WTC11 (cell line): ENCODE measurements around the gene PKMYT1. TPM values are rescaled to one million over a fixed set of nuclear protein-coding genes. Genes with fewer than 3 reads are reported as not detected.

ENCODE experiments used
- ATAC-seq: fragments of 200-7000 bp; cut with Tn5 transposase; 2 replicates; pipeline ENCODE4 v1.10.0; 2021; ENCODE audit warnings: mild to moderate bottlenecking, moderate library complexity
- CTCF ChIA-PET: fragments of 300-600 bp; sonication (Branson Sonifier 250); formaldehyde crosslinking; loops from one replicate; lab custom pipeline; 2021; ENCODE audit warnings: antibody characterized with exemption; lab: Charles Lee
- POLR2A ChIA-PET: fragments of 350-600 bp; sonication (Branson Sonifier 250); formaldehyde crosslinking; loops from one replicate; lab custom pipeline; 2021; ENCODE audit warnings: antibody characterized with exemption; lab: Charles Lee
- DNase-seq: peaks from one replicate; pipeline ENCODE4 v3.0.0; 2021; ENCODE audit warnings: low spot score
- H3K27ac Mint-ChIP-seq: 2 replicates; pipeline ENCODE4 v1.8.0; 2021; ENCODE audit warnings: mixed read lengths
- H3K27me3 Mint-ChIP-seq: 2 replicates; pipeline ENCODE4 v1.8.0; 2021; ENCODE audit warnings: low read depth, mild to moderate bottlenecking, moderate library complexity, mixed read lengths
- H3K36me3 Mint-ChIP-seq: 2 replicates; pipeline ENCODE4 v1.8.0; 2021; ENCODE audit warnings: mixed read lengths
- H3K4me1 Mint-ChIP-seq: 2 replicates; pipeline ENCODE4 v1.8.0; 2022; ENCODE audit warnings: mixed read lengths
- H3K4me3 Mint-ChIP-seq: 2 replicates; pipeline ENCODE4 v1.8.0; 2021; ENCODE audit warnings: mild to moderate bottlenecking, moderate library complexity, mixed read lengths
- H3K9me3 Mint-ChIP-seq: 2 replicates; pipeline ENCODE4 v1.8.0; 2021; ENCODE audit warnings: mixed read lengths
- CREB1 ChIP-seq: sonication (generic); formaldehyde crosslinking; IDR thresholded peaks from 2 replicates; pipeline ENCODE4 v1.8.0; 2023; ENCODE audit warnings: mild to moderate bottlenecking, missing genetic modification reagents
- CREM ChIP-seq: sonication (generic); formaldehyde crosslinking; IDR thresholded peaks from 2 replicates; pipeline ENCODE4 v1.8.1; 2022; ENCODE audit warnings: mild to moderate bottlenecking, missing genetic modification reagents, moderate library complexity
- E2F5 ChIP-seq: sonication (generic); formaldehyde crosslinking; IDR thresholded peaks from 2 replicates; pipeline ENCODE4 v1.8.1; 2022; ENCODE audit warnings: mild to moderate bottlenecking, moderate library complexity, missing genetic modification reagents
- ETV6 ChIP-seq: sonication (generic); formaldehyde crosslinking; IDR thresholded peaks from 2 replicates; pipeline ENCODE4 v1.8.1; 2022; ENCODE audit warnings: mild to moderate bottlenecking, missing genetic modification reagents
- FOXJ3 ChIP-seq: sonication (generic); formaldehyde crosslinking; IDR thresholded peaks from 2 replicates; pipeline ENCODE4 v1.9.0; 2021; ENCODE audit warnings: missing genetic modification reagents, mild to moderate bottlenecking, borderline replicate concordance
- FOXK1 ChIP-seq: sonication (generic); formaldehyde crosslinking; IDR thresholded peaks from 2 replicates; pipeline ENCODE4 v1.8.0; 2022; ENCODE audit warnings: mild to moderate bottlenecking, moderate library complexity, missing genetic modification reagents
- FOXP1 ChIP-seq: sonication (generic); formaldehyde crosslinking; IDR thresholded peaks from 2 replicates; pipeline ENCODE4 v1.8.0; 2022; ENCODE audit warnings: missing genetic modification reagents, mild to moderate bottlenecking, moderate library complexity, borderline replicate concordance
- IRF1 ChIP-seq: sonication (generic); formaldehyde crosslinking; IDR thresholded peaks from 2 replicates; pipeline ENCODE4 v1.8.0; 2023; ENCODE audit warnings: missing genetic modification reagents
- KAT7 ChIP-seq: sonication (generic); formaldehyde crosslinking; IDR thresholded peaks from 2 replicates; pipeline ENCODE4 v1.8.1; 2023; ENCODE audit warnings: missing genetic modification reagents, mild to moderate bottlenecking, borderline replicate concordance
- MXD4 ChIP-seq: fragments of 250-450 bp; sonication (Bioruptor Pico); IDR thresholded peaks from 2 replicates; pipeline ENCODE4 v1.8.0; 2021; ENCODE audit warnings: mild to moderate bottlenecking, moderate library complexity, borderline replicate concordance
- MYBL2 ChIP-seq: sonication (generic); formaldehyde crosslinking; IDR thresholded peaks from 2 replicates; pipeline ENCODE4 v1.8.1; 2023; ENCODE audit warnings: mild to moderate bottlenecking, moderate library complexity, missing genetic modification reagents
- NFYB ChIP-seq: sonication (generic); formaldehyde crosslinking; conservative IDR thresholded peaks from 2 replicates; pipeline ENCODE4 v1.8.0; 2022; ENCODE audit warnings: low read depth, missing genetic modification reagents
- NR2C2 ChIP-seq: sonication (generic); formaldehyde crosslinking; IDR thresholded peaks from 2 replicates; pipeline ENCODE4 v1.8.0; 2022; ENCODE audit warnings: mild to moderate bottlenecking, missing genetic modification reagents
- RELA ChIP-seq: sonication (generic); formaldehyde crosslinking; IDR thresholded peaks from 2 replicates; pipeline ENCODE4 v1.8.1; 2022; ENCODE audit warnings: missing genetic modification reagents, mild to moderate bottlenecking, borderline replicate concordance
- SMAD4 ChIP-seq: sonication (generic); formaldehyde crosslinking; IDR thresholded peaks from 2 replicates; pipeline ENCODE4 v1.8.0; 2022; ENCODE audit warnings: mild to moderate bottlenecking, missing genetic modification reagents
- SOX15 ChIP-seq: fragments of 250-450 bp; sonication (Bioruptor Pico); IDR thresholded peaks from 2 replicates; pipeline ENCODE4 v1.9.0; 2021; ENCODE audit warnings: mild to moderate bottlenecking
- SP1 ChIP-seq: sonication (generic); formaldehyde crosslinking; conservative IDR thresholded peaks from 2 replicates; pipeline ENCODE4 v1.8.1; 2022; ENCODE audit warnings: missing genetic modification reagents
- TEAD1 ChIP-seq: sonication (generic); formaldehyde crosslinking; IDR thresholded peaks from 2 replicates; pipeline ENCODE4 v1.8.0; 2022; ENCODE audit warnings: mild to moderate bottlenecking, missing genetic modification reagents
- TEAD4 ChIP-seq: sonication (generic); formaldehyde crosslinking; IDR thresholded peaks from 2 replicates; pipeline ENCODE4 v1.8.0; 2022; ENCODE audit warnings: mild to moderate bottlenecking, missing genetic modification reagents
- TP53 ChIP-seq: sonication (generic); formaldehyde crosslinking; IDR thresholded peaks from 2 replicates; pipeline ENCODE4 v1.8.1; 2023; ENCODE audit warnings: mild to moderate bottlenecking, missing genetic modification reagents
- ZBTB21 ChIP-seq: sonication (generic); formaldehyde crosslinking; IDR thresholded peaks from 2 replicates; pipeline ENCODE4 v1.8.1; 2023; ENCODE audit warnings: mild to moderate bottlenecking, missing genetic modification reagents, borderline replicate concordance
- ZBTB43 ChIP-seq: sonication (generic); formaldehyde crosslinking; IDR thresholded peaks from 2 replicates; pipeline ENCODE4 v1.8.1; 2023; ENCODE audit warnings: mild to moderate bottlenecking, missing genetic modification reagents
- ZNF121 ChIP-seq: sonication (generic); formaldehyde crosslinking; IDR thresholded peaks from 2 replicates; pipeline ENCODE4 v1.8.0; 2023; ENCODE audit warnings: missing genetic modification reagents
- ZNF219 ChIP-seq: sonication (generic); formaldehyde crosslinking; IDR thresholded peaks from 2 replicates; pipeline ENCODE4 v1.8.0; 2023; ENCODE audit warnings: missing genetic modification reagents, mild to moderate bottlenecking, borderline replicate concordance
- ZNF396 ChIP-seq: fragments of 250-450 bp; sonication (Bioruptor Pico); IDR thresholded peaks from 2 replicates; pipeline ENCODE4 v1.8.0; 2021; ENCODE audit warnings: mild to moderate bottlenecking, moderate library complexity, borderline replicate concordance
- ZNF416 ChIP-seq: fragments of 250-450 bp; sonication (Bioruptor Pico); IDR thresholded peaks from 2 replicates; pipeline ENCODE4 v1.9.0; 2021; ENCODE audit warnings: mild to moderate bottlenecking, inconsistent platforms
- ZNF423 ChIP-seq: fragments of 250-450 bp; sonication (Bioruptor Pico); IDR thresholded peaks from 2 replicates; pipeline ENCODE4 v2.1.2; 2022; ENCODE audit warnings: mild to moderate bottlenecking, moderate library complexity
- ZNF671 ChIP-seq: fragments of 250-450 bp; sonication (Bioruptor Pico); IDR thresholded peaks from 2 replicates; pipeline ENCODE4 v1.8.0; 2021; ENCODE audit warnings: mild to moderate bottlenecking
- total RNA-seq: library from RNA; stranded (reverse); gene quantifications from 3 replicates; pipeline ENCODE4 v1.2.3, GENCODE V29; 2021
- TF ChIP-seq, protein P1 (sequence below): sonication (generic); formaldehyde crosslinking; IDR thresholded peaks from 2 replicates; pipeline ENCODE4 v1.8.0; 2022; ENCODE audit warnings: mild to moderate bottlenecking, missing genetic modification reagents
- TF ChIP-seq, protein P2 (sequence below): sonication (generic); formaldehyde crosslinking; IDR thresholded peaks from 2 replicates; pipeline ENCODE4 v1.8.1; 2022; ENCODE audit warnings: missing genetic modification reagents, borderline replicate concordance
- TF ChIP-seq, protein P3 (sequence below): fragments of 250-450 bp; sonication (Bioruptor Pico); IDR thresholded peaks from 2 replicates; pipeline ENCODE4 v1.8.0; 2021; ENCODE audit warnings: mild to moderate bottlenecking

PKMYT1 gene
- total RNA-seq, 1 experiment from 2014 or later: 120 TPM

- peak overlapping the region; percentile 74 for H3K4me3 Mint-ChIP-seq
- ChIA-PET CTCF (interaction anchor here (1.0 to 13.4 kb wide), 8 partner anchors 8 to 99 kb away, joined by 3 to 360 read pairs (median 5); partner anchors contain the start of genes CLDN6, HCFC1R1, PAQR4 and THOC6), POLR2A (interaction anchor here (0.6 to 13.9 kb wide), 11 partner anchors 12 to 859 kb away, joined by 3 to 502 read pairs (median 4); partner anchors contain the start of genes CLDN6, HCFC1R1, THOC6 and TNFRSF12A)
- peaks cover 78% of the 10 kb centered on the region for H3K4me1 Mint-ChIP-seq
- peaks cover 3% of the 10 kb centered on the region; the same call in 1 of the 2 replicates for H3K27me3 Mint-ChIP-seq
- H3K9me3 Mint-ChIP-seq: no peaks in the 10 kb centered on the region
- ATAC-seq (peak; percentile 28), DNase-seq (peak; percentile 90)
- H3K27ac Mint-ChIP-seq: peak overlapping the region; percentile 100
- H3K36me3 Mint-ChIP-seq: peaks cover 1% of the 10 kb centered on the region
- TF ChIP-seq ZBTB21 (no peak), NR2C2 (CRISPR knock-in tag) (no peak), NFYB (CRISPR knock-in tag) (no peak), TP53 (CRISPR knock-in tag) (peak; percentile 59; the same call in 1 of the 2 replicates), ZNF423 (CRISPR knock-in tag) (0 out of 2 replicates have a peak, but pooled peaks have one; percentile 29), CREM (CRISPR knock-in tag) (0 out of 2 replicates have a peak, but pooled peaks have one; percentile 56), ZNF396 (no peak), ZNF121 (CRISPR knock-in tag) (0 out of 2 replicates have a peak, but pooled peaks have one; percentile 25), SMAD4 (CRISPR knock-in tag) (no peak), FOXJ3 (CRISPR knock-in tag) (0 out of 2 replicates have a peak, but pooled peaks have one; percentile 26), FOXP1 (CRISPR knock-in tag) (peak; percentile 34; the same call in 1 of the 2 replicates), CREB1 (CRISPR knock-in tag) (no peak), E2F5 (CRISPR knock-in tag) (0 out of 2 replicates have a peak, but pooled peaks have one; percentile 53), ZNF671 (CRISPR knock-in tag) (no peak), SOX15 (CRISPR knock-in tag) (no peak), ETV6 (CRISPR knock-in tag) (peak; percentile 53; the same call in 1 of the 2 replicates), IRF1 (no peak), SP1 (CRISPR knock-in tag) (peak; percentile 73), RELA (CRISPR knock-in tag) (no peak), ZBTB43 (0 out of 2 replicates have a peak, but pooled peaks have one; percentile 63), ZNF219 (CRISPR knock-in tag) (no peak), ZNF416 (CRISPR knock-in tag) (peak; percentile 55; the same call in 1 of the 2 replicates), MYBL2 (CRISPR knock-in tag) (0 out of 2 replicates have a peak, but pooled peaks have one; percentile 9), TEAD4 (CRISPR knock-in tag) (no peak), TEAD1 (CRISPR knock-in tag) (peak; percentile 83; the same call in 1 of the 2 replicates), FOXK1 (CRISPR knock-in tag) (peak; percentile 41; the same call in 1 of the 2 replicates), MXD4 (CRISPR knock-in tag) (no peak), KAT7 (CRISPR knock-in tag) (no peak)
- TF ChIP-seq, protein P1, sequence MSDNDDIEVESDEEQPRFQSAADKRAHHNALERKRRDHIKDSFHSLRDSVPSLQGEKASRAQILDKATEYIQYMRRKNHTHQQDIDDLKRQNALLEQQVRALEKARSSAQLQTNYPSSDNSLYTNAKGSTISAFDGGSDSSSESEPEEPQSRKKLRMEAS (CRISPR knock-in tag): peak; percentile 64; the same call in 1 of the 2 replicates
- TF ChIP-seq, protein P2, sequence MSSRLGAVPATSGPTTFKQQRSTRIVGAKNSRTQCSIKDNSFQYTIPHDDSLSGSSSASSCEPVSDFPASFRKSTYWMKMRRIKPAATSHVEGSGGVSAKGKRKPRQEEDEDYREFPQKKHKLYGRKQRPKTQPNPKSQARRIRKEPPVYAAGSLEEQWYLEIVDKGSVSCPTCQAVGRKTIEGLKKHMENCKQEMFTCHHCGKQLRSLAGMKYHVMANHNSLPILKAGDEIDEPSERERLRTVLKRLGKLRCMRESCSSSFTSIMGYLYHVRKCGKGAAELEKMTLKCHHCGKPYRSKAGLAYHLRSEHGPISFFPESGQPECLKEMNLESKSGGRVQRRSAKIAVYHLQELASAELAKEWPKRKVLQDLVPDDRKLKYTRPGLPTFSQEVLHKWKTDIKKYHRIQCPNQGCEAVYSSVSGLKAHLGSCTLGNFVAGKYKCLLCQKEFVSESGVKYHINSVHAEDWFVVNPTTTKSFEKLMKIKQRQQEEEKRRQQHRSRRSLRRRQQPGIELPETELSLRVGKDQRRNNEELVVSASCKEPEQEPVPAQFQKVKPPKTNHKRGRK (CRISPR knock-in tag): no peak
- TF ChIP-seq, protein P3, sequence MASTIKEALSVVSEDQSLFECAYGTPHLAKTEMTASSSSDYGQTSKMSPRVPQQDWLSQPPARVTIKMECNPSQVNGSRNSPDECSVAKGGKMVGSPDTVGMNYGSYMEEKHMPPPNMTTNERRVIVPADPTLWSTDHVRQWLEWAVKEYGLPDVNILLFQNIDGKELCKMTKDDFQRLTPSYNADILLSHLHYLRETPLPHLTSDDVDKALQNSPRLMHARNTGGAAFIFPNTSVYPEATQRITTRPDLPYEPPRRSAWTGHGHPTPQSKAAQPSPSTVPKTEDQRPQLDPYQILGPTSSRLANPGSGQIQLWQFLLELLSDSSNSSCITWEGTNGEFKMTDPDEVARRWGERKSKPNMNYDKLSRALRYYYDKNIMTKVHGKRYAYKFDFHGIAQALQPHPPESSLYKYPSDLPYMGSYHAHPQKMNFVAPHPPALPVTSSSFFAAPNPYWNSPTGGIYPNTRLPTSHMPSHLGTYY (CRISPR knock-in tag): 0 out of 2 replicates have a peak, but pooled peaks have one; percentile 2
Measured at GRCh38 chr16:3009568-3010390, 29.5 kb upstream of the PKMYT1 start.
